ENCODE results near the gene YWHAH.

- TF ChIP-seq CTCF (IDR thresholded peaks at IDR 0.05) = no peak
- TF ChIP-seq ZFX (IDR thresholded peaks at IDR 0.05; ENCODE audit: borderline replicate concordance) = no peak
Measured at GRCh38 chr22:31951194-31952093, 7.1 kb downstream of the YWHAH start.
